A549 (cell line): ENCODE measurements around the gene CAV1.

Experiments used
- CTCF ChIP-seq: fragments of >200 bp; sonication (Bioruptor Twin); formaldehyde crosslinking; IDR thresholded peaks from 3 replicates; pipeline ENCODE4 v1.5.1; 2016
- JUN ChIP-seq, 2 experiments: fragments of >200 bp; sonication (Bioruptor Twin); formaldehyde crosslinking; IDR thresholded peaks; 2 replicates in 1 of 2; 3 replicates in 1 of 2; pipeline ENCODE4 v1.6.1; 2016 to 2017
- POLR2A ChIP-seq: IDR thresholded peaks from 2 replicates; pipeline ENCODE4 v1.6.1; 2012; ENCODE audit warnings: mild to moderate bottlenecking, low read length

- TF ChIP-seq JUN (IDR thresholded peaks at IDR 0.05), result no peak
- TF ChIP-seq POLR2A, result no peak
- TF ChIP-seq CTCF, result no peak
Observed at GRCh38 chr7:116570306-116570705, 45.5 kb downstream of the CAV1 start.
